OCI-LY3 (cell line): ENCODE results near the gene RRP12.

Experiments
- H2AFZ ChIP-seq: fragments of 200-600, 300-600 bp; shearing (Covaris generic); 2 replicates; pipeline ENCODE4 v1.6.0; 2014; ENCODE audit warnings: antibody characterized with exemption, low read depth, low read length
- H3K27ac ChIP-seq: fragments of 200-600, 300-600 bp; sonication (generic); 2 replicates; pipeline ENCODE4 v1.5.1; 2014; ENCODE audit warnings: mild to moderate bottlenecking, low read length, moderate library complexity, mixed read lengths
- H3K27me3 ChIP-seq: fragments of 200-600, 300-600 bp; sonication (generic); 2 replicates; pipeline ENCODE4 v1.6.1; 2014; ENCODE audit warnings: low read depth, low read length, mixed read lengths
- H3K36me3 ChIP-seq: fragments of 200-600, 300-600 bp; sonication (generic); replicated peaks from 2 replicates; pipeline ENCODE3; 2014; ENCODE audit warnings: low read depth, low read length, mixed read lengths
- H3K4me1 ChIP-seq: fragments of 300-600, 200-600 bp; sonication (generic); 2 replicates; pipeline ENCODE4 v1.6.1; 2014; ENCODE audit warnings: low read length, mixed read lengths
- H3K4me2 ChIP-seq: fragments of 200-600, 300-600 bp; sonication (generic); 2 replicates; pipeline ENCODE4 v1.6.1; 2014; ENCODE audit warnings: low read length, mixed read lengths
- H3K4me3 ChIP-seq: fragments of 300-600, 200-600 bp; sonication (generic); 2 replicates; pipeline ENCODE4 v1.5.1; 2014; ENCODE audit warnings: antibody characterized with exemption, mild to moderate bottlenecking, low read length, moderate library complexity
- H3K79me2 ChIP-seq: fragments of 300-600, 200-600 bp; shearing (Covaris generic); 2 replicates; pipeline ENCODE4 v1.6.1; 2014; ENCODE audit warnings: mild to moderate bottlenecking, low read length, mixed read lengths
- H3K9ac ChIP-seq: fragments of 300-600, 200-600 bp; shearing (Covaris generic); 2 replicates; pipeline ENCODE4 v1.6.0; 2014; ENCODE audit warnings: mild to moderate bottlenecking, low read length, moderate library complexity
- H3K9me3 ChIP-seq: fragments of 200-600, 300-600 bp; shearing (Covaris generic); 2 replicates; pipeline ENCODE4 v1.6.1; 2014; ENCODE audit warnings: low read length, mixed read lengths; ENCODE audit not compliant: insufficient read depth
- H4K20me1 ChIP-seq: fragments of 200-600, 300-600 bp; sonication (generic); 2 replicates; pipeline ENCODE4 v1.6.1; 2016; ENCODE audit warnings: low read length, mixed read lengths; ENCODE audit not compliant: insufficient read depth
- EZH2phosphoT487 ChIP-seq: fragments of 200-600 bp; shearing (Covaris generic); IDR thresholded peaks from 2 replicates; pipeline ENCODE4 v1.6.1; 2018; ENCODE audit warnings: antibody characterized with exemption, mixed run types, low read depth
- TF ChIP-seq, protein P1 (sequence below): fragments of 200-600, 300-600 bp; sonication (generic); IDR thresholded peaks from 2 replicates; pipeline ENCODE4 v1.5.1; 2014; ENCODE audit warnings: antibody characterized with exemption, low read length, low read depth

RRP12 gene

DNA sequence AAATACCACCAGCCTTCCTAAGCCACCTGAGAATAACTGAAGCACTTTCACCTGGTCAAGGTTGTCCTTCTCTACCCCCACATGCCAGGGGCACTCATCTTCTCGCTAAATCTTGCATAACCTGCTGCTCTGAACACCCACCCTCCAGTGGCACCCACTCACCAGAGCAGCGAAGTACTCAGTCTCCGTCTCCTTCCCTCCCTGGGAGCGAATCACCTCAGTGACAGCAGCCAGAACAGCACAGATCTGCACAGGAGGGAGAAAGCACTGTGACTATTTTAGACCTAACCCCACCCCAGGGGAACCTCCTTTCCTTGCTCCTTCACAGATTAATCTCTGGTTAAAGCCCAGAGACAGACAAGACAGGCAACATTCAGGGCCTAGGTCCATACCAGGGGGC lies 5.1 kb downstream of the RRP12 start:
- TF ChIP-seq, protein P1, sequence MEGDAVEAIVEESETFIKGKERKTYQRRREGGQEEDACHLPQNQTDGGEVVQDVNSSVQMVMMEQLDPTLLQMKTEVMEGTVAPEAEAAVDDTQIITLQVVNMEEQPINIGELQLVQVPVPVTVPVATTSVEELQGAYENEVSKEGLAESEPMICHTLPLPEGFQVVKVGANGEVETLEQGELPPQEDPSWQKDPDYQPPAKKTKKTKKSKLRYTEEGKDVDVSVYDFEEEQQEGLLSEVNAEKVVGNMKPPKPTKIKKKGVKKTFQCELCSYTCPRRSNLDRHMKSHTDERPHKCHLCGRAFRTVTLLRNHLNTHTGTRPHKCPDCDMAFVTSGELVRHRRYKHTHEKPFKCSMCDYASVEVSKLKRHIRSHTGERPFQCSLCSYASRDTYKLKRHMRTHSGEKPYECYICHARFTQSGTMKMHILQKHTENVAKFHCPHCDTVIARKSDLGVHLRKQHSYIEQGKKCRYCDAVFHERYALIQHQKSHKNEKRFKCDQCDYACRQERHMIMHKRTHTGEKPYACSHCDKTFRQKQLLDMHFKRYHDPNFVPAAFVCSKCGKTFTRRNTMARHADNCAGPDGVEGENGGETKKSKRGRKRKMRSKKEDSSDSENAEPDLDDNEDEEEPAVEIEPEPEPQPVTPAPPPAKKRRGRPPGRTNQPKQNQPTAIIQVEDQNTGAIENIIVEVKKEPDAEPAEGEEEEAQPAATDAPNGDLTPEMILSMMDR, result no peak
- no peak for TF ChIP-seq EZH2phosphoT487
- Histone ChIP-seq H3K36me3 (no peaks in the 10 kb centered on the region), H4K20me1 (no peaks in the 10 kb centered on the region), H3K4me2 (no peak overlapping the region), H3K9ac (no peak overlapping the region), H3K27me3 (no peaks in the 10 kb centered on the region), H3K9me3 (no peaks in the 10 kb centered on the region), H3K79me2 (peaks cover 17% of the 10 kb centered on the region), H3K4me3 (no peak overlapping the region), H3K4me1 (peaks cover 3% of the 10 kb centered on the region; the same call in 1 of the 2 replicates), H3K27ac (no peak overlapping the region), H2AFZ (no peak overlapping the region)

GRCh38 chr10:97393034-97393573 lies 8.0 kb downstream of the RRP12 start:
- Histone ChIP-seq H3K4me1 (no peaks in the 10 kb centered on the region), H3K9me3 (no peaks in the 10 kb centered on the region), H2AFZ (no peak overlapping the region), H3K36me3 (peaks cover 9% of the 10 kb centered on the region), H3K4me2 (no peak overlapping the region), H4K20me1 (no peaks in the 10 kb centered on the region), H3K27me3 (no peaks in the 10 kb centered on the region), H3K27ac (no peak overlapping the region), H3K9ac (no peak overlapping the region), H3K4me3 (no peak overlapping the region), H3K79me2 (no peaks in the 10 kb centered on the region)
- no peak for TF ChIP-seq EZH2phosphoT487
- TF ChIP-seq, protein P1, result no peak

DNA sequence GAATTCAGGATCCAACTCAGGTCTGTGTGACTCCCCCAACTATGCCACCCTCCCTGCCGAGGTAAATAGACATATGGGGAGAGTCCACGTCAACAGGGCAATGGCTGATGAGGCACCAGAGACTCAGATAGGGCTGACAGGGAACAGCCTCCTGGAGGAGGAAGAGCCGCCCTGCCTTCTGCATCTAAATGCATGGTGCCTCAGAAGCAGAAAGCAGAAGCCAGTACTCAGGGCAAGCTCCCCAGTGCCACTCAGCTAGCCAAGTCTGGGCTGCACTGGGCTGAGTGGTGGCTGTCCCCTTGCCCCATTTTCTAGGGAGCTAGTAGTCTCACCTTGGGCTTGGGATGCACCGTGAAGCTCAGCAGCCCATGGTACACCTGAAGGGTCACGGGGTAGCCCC lies 11.0 kb downstream of the RRP12 start:
- Histone ChIP-seq H3K36me3 (peaks cover 9% of the 10 kb centered on the region), H3K9me3 (no peaks in the 10 kb centered on the region), H3K27ac (no peak overlapping the region)

DNA sequence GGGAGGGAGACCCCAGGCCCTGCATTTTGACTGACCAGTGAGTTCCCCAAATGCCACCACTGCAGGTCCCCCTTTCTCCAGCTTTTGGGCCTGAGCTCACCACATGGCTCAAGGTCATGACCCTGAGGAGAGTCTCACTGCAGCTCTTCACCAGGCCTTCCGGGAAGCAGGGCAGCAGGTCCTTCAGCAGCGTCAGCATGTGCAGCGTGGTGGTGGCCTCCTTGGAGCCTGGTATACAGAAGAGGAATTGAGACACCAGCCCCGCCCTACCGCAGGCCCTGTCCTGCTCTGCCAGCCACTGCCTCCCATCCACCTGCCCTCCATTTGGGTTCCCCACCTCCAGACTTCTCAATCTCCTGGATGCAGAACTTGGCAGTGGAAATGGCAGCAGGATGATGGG lies 13.0 kb downstream of the RRP12 start:
- TF ChIP-seq, protein P1, result no peak
- TF ChIP-seq EZH2phosphoT487, result no peak
- Histone ChIP-seq H3K9me3 (no peaks in the 10 kb centered on the region), H2AFZ (no peak overlapping the region), H3K27ac (no peak overlapping the region), H3K36me3 (peaks cover 10% of the 10 kb centered on the region), H3K4me1 (no peaks in the 10 kb centered on the region), H3K27me3 (no peaks in the 10 kb centered on the region), H3K79me2 (no peaks in the 10 kb centered on the region), H3K4me2 (no peak overlapping the region), H3K4me3 (no peak overlapping the region), H3K9ac (no peak overlapping the region), H4K20me1 (no peaks in the 10 kb centered on the region)

More for the DNA sequence above, 11.0 kb downstream of the RRP12 start:
- H3K4me3 ChIP-seq, result no peak overlapping the region
- no peak overlapping the region for H3K9ac ChIP-seq
- TF ChIP-seq, protein P1, result no peak
- TF ChIP-seq EZH2phosphoT487, result no peak
- H2AFZ ChIP-seq, result no peak overlapping the region
- H3K4me1 ChIP-seq, result no peaks in the 10 kb centered on the region
- no peaks in the 10 kb centered on the region for H3K27me3 ChIP-seq
- H3K4me2 ChIP-seq, result no peak overlapping the region
- no peaks in the 10 kb centered on the region for H4K20me1 ChIP-seq
- H3K79me2 ChIP-seq, result no peaks in the 10 kb centered on the region
